Prostate gland (tissue), 2 donors: ENCODE data around the gene APPL2.

Experiments
- CTCF ChIP-seq, 4 experiments: fragments of 200-600 bp in 2 of 4; fragments of 450-650 bp in 2 of 4; sonication (generic) in 2 of 4; IDR thresholded peaks; 1 replicate in 3 of 4; 2 replicates in 1 of 4; pipeline ENCODE4 v1.5.1; 2016 to 2019; ENCODE audit warnings: antibody characterized with exemption in 4 of 4, mild to moderate bottlenecking in 2 of 4, moderate library complexity in 2 of 4
- POLR2A ChIP-seq: fragments of 450-650 bp; IDR thresholded peaks from one replicate; pipeline ENCODE4 v1.6.1; 2016; ENCODE audit warnings: antibody characterized with exemption, mild to moderate bottlenecking
- POLR2AphosphoS5 ChIP-seq: sonication (generic); formaldehyde crosslinking; IDR thresholded peaks from one replicate; pipeline ENCODE4 v1.6.1; 2017; ENCODE audit warnings: antibody characterized with exemption

DNA sequence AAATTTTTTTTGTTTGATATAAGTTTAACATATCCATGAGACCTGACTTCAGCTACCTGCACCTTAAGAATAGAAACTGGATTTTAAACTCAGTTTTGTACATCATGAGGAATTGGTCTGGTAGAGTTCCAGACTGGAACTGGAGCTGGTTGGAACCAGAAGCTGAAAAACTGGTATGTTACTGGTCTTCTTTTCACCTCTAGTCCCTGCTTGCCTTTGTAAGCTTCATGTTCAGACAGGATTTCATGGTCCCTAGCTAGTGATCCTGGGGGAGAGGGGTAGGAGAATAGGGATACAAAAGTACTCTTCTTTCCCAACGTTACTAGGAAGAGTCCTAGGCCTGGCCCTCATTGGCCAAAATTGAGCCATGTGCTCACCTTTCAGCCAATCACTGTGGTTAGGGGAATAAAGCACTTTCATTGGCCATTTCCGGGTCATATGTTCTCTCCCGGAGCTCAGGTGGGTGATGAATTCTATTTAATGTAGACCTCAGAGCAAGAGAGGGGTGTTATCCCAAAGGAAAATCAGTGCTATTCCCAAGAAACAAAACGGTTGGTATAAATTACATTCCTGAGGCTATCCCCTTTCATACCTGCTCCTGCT lies 36.9 kb upstream of the APPL2 start:
- TF ChIP-seq CTCF (IDR thresholded peaks at IDR 0.05) (no peak), POLR2AphosphoS5 (peak; percentile 65), POLR2A (no peak)
